Cerebellar nuclear complex (tissue), 1 donor: Measurements from ENCODE around the gene ST3GAL5.
"Not testable (repeated sequence)": the region's sequence is repeated elsewhere in the genome, so short reads cannot be mapped to it uniquely, and the experiment has no call there.

Experiments used
- DNase-seq, 2 experiments: peaks; one replicate each; lab custom pipeline; 2025; lab: John Stamatoyannopoulos, UW

Gene ST3GAL5

DNA sequence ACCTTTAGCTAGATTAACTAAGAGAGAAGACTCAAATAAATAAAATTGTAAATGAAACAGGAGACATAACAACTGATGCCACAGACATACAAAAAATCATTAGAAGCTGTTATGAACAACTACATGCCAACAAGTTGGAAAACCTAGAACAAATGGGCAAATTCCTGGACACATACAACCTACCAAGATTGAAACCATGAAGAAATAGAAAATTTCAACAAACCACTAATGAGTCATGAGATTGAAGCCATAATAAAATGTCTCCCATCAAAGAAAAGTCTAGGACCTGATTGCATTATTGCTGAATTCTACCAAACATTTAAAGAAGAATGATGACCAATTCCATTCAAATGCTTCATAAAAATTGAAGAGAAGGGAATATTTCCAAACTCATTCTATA, 54.3 kb downstream of the ST3GAL5 start:
- DNase-seq, result no peak

DNA sequence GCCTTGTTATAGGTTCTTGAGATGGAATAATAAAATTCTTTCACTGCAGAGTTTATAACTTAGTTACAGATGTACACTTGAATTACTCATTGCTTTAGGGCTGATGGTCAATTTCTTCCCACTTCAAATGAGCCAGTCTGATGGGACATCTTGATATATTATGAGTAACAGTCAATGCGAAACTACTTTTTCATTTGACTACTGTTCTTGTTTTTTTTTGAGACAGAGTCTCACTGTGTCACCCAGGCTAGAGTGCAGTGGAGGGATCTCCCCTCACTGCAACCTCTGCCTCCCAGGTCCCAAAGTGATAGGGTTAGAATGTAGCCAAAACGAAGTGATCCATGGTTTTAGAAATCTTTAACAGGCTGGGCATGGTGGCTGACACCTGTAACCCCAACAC, 57.1 kb downstream of the ST3GAL5 start:
- DNase-seq, result no peak

DNA sequence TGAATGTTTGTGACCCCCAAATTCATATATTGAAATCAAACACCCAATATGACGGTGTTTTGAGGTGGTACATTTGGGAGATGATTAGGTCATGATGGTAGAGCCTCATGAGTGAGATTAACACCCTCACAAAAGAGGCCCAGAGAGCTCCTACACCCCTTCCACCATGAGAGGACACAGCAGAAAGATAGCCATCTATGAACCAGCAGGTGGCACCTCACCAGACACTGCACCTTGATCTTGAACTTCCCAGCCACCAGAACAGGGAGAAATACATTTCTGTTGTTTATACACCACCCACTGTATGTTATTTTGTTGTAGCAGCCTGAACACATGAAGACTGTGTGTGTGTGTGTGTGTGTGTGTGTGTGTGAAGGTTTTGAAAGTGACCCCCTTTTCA, 58.1 kb downstream of the ST3GAL5 start:
- no peak for DNase-seq

DNA sequence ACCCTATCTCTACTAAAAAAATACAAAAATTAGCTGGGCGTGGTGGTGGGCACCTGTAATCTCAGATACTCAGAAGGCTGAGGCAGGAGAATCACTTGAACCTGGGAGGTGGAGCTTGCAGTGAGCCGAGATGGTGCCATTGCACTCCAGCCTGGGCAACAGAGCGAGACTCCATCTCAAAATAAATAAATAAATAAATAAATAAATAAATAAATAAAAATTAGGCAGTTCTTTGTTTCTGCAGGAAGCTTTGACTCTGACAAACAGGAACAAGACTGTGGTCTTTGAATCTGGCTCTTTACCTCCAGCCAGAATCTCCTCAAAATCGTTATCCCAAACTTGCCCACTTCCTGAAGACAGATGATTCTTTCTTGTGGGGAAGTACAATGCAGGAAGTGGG, 59.4 kb downstream of the ST3GAL5 start:
- DNase-seq, result not testable (repeated sequence)

DNA sequence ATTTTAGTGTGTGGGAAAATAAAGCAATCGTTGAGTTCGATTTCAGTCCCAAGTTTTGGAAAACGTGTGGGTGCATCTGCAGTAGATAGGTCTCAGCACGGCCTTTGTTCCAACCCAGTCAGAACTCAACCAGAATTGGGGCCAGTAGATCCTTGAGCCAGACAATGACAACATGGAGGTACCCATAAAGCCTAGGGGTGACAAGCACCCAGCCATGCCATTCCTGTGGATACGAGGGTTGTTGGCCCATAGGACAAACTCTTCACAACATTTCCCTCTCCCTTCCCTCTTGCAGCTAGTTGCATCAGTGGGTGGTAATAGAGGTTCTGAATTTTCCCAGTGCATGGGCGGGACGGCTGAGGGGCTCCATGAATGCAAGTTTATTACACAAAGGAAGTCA, 60.1 kb downstream of the ST3GAL5 start:
- no peak for DNase-seq

DNA sequence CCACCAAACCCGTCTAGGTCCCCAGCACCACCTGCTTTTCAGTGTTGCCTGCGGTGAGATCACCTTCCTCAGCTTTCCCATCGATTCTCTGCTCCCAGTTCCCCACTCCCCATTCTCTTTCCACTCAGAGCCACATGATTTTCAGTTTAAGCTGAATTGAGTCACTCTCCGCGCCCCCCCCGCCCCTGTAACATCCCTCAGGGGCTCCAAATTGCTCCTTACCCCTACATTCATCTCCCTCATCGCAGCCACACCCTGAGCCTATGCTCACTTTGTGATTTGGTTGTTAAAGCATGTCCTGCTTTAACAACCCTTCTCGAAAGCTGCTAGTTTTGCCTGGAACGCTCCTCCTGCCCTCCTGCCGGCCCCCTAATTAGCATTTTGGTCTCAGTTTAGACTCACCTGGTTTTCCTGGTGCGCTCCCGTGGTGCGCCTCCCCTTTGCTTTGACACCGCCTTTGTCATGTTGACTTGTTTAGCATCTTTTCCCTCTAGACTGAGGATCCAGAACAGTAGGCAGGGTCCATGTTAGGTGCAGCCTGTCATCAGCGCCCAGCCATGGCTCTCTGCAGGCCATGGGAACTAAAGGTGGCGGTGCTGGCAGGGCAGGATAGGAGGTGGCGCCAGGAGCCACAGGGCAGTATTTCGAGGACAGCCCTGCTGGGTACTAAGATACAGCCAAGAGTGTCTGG, 60.8 kb downstream of the ST3GAL5 start:
- no peak for DNase-seq

DNA sequence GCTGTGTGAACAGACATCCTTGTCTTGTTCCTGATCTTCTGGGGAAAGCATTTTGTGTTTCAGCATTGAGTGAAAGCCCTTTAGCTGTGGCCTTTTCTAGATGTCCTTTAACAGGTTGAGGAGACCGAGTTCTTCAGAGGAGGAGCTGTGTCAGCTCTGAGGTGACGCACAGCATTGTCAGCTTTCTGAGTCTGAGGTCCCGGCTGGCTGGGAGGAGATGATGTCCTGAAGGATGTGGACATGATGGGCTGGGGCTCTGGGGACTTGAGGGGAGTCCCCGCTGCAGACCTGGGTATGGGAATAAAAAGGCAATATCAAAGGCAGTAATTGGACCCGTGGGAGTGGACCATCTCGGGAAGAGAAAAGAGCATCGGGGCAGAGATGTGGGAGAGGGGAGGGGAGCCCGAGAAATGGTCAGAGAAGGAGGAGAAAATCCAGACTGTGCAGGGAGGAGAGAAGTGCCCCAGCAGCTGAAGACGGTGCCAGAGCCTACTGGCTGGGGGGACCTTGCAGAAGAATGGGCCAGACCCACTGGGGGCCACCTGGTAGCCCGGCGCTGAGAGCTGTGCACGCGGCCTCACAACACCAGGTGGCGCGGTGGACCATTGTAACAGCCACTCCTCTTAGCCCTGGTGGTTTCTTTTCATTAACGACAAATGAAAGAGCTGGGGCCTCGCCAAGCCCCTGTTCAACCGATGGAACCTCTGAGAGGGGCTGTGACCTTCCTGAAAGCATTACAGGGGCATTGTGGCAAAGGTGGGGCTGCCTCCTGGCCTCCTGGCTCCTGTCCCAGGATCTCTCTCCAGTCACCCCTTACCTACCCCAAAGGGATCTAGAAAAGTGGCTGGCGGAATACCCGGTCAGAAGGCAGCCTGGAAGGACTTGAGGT, 61.6 kb downstream of the ST3GAL5 start:
- DNase-seq, result peak in 1 of 2 experiments; percentile 6

DNA sequence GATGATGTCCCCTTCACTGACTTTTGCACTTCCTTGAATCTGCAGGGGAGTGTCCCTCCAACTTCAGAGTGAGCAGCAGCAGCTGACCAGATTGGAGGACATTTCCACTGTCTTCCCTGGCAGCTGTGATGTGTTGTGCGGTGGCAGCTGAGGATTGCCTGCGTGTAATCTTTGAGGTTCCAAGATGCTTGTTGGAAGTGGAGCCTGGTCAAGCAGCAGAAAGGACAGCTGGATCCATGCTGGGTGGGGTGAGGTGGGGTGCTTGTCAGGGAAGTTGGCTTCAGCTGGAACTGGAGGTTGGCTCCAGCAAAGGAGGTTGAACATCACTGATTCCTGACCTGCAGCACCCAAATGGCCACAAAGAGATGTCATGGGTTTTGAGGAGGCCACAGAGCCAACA, 64.8 kb downstream of the ST3GAL5 start:
- no peak for DNase-seq

DNA sequence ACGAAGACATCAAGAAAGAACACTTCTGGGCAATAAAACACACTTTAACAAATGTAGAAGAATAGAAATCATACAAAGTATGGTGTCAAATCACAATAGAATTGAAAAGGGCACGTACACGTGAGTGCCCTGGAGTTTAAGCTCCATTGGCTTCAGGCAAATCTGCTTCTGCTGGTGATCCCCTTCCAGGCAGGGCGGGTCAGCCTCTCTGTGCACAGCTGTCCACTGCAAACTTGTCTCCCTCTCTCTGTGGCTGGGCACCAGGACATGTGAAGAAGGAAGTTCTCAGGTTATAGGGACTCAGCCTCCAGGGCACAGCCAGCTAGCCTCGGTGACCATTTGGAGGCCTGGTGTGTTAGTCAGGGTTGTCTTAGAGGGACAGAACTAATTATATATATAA, 66.0 kb downstream of the ST3GAL5 start:
- no peak for DNase-seq

DNA sequence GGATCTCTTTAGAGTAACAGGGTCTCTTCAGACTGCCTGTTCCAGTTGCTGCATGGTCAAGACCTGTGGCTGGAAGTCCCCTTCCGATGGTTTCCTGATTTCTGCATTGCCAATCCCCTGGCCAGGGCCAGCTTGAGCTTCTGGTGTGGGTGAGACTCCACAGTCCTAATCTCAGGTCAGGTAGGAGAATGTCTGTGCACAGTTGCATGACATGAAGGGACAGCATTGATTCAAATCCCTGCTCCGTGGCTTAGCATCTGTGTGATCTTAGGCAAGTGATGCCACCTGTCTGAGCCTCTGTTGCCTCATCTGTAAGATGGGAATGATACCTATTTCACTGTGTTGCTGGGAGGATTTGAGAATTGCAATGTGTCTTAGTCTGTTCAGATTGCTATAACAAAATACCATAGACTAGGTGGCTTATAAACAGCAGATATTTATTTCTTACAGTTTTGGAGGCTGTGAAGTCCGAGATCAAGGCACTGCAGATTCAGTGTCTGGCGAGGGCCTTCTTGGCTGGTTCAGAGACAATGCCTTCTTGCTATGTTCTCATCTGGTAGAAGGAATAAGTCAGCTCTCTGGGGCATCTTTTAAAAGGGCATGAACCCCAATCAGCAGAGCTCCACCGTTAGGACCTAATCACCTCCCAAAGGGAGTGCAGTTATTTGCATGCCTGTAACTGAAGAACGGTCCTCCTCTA, 68.8 kb downstream of the ST3GAL5 start:
- no peak for DNase-seq

DNA sequence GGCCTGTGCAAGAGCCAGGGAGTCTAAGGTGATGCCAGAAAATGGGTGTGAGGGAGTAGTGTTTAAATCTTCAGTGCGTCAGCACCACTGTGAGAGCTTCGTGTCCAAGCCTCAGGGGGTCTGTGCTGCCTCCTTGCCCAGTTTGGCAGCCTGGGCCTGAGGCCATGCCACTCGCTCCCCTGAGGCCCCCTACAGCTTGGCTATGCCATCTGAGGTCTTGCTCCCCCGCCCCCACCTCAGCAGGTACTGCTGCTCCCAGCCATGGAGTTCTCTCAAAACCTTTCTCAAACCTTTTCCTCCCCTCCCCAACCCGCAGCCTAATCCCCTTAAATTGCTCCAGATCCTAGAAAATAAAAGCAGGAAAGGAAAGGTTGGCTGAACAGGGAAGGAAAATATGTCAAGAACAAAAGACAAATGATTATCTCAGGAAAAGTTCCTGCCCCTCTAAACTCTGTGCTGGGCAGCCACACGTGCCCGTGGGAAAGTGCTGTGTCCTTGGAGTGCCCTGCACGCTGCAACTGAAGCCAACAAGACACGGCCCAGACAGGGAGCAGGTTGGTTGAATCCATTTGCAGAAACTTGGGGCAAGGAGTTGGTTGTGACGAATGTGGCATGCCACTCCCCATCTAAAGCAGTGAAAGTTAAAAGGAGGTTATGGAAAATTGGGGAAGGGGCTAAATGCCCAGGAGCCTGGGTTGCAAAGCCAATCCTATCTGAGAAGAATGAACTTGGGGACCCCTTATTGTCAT, 73.8 kb downstream of the ST3GAL5 start:
- no peak for DNase-seq

DNA sequence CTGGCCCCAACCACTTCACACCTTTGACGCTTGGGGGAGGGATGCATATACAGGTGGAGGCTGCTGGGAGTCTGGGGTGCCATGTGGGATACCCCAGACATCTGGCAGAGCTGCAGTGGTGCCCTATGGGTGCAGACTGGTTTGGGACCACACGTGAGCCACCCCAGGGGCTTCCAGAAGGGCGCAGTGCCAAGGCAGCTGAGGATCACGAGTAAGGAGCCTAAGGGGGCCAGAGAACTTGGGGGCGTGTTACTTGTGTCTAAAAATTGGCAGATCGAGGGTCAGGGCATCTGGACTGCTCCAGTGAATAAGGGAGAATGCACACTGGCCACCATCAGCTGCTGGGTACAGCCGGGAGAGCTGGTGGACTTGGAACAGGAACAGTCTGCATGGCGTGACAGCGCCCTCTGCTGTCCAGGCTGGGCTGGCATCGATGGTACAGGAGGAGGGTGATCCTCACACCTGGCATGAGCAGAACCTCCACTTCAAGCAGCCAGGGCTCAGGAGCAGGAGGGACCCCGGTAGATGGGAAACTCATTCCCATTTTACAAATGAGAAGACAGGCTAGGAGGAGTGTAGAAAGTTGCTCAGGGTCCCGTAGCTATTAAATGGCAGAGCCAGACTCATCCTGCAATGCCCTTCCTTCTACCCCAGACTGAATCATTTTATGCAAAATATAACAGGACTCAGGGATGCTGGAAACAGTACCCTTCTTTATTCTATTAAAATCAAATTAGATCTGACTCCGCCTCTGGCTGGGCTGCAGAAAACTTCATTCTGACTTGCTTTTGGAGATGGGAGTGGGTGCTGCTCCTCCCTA, 74.6 kb downstream of the ST3GAL5 start:
- peak; percentile 62 to 76 for DNase-seq

DNA sequence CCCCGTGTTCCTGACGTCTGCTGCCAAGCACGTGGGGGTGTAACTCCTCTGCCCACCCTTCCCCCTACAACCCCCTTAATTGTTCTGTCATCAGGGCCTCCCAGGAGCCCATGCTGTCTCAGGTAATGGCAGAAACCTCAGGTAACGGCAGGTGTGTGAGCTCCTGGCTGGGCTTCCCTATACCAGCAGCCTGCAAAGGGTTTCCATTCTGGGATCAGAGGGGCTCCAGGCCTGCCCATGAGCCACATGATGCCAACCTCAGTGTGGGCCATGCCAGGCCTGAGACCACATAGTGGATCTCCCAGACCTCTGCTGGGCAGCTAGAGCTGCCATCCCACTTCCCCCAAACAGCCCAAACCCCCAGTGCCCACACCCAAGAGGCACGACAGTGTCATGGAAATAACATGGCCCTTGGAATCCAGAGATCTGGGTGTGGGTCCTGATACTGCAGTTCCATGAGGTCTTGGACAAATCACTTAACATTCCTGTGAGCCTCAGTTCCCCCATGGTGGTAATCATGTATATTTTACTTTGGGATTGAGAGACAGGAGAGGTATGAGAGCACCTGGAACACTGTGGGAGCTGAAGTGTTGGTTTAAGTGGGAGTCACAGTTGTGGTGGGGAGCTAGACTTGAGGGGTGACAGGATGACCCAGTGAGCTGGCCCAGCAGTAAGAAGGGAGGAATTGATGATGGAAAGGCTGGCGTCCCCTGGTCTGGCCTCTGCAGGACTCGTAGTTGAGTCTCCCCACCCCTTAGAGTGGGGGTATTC, 75.4 kb downstream of the ST3GAL5 start:
- no peak for DNase-seq

DNA sequence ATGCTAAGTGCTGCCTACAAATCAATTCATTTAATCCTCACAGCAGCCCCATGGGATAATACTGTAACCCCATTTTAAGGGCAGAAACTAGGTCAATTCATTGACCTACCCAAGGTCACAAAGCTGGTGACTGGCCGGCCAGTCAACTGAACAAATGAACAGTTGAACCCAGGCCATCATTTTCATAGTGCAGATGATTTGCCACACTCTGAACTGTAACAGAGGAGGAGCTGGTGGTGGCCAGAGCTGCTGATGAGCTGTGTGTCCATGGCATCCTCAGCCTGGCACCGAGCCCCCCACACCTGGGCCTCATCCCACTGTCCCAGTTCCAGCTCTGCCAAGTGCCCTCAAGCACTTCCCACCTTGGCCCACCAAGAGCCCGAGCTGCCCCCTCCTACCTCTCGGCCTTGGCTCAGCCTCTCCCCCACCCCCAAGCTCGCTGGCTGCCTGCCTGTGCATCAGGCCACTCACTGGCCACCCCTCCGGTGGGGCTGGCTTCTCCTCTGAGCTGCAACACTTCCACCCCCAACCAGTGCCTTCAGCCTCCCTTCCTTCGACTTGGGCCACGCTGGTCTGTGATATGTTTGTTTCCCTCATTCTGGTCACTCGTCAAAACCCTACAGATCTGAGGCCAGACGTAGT, 76.6 kb downstream of the ST3GAL5 start:
- no peak for DNase-seq

DNA sequence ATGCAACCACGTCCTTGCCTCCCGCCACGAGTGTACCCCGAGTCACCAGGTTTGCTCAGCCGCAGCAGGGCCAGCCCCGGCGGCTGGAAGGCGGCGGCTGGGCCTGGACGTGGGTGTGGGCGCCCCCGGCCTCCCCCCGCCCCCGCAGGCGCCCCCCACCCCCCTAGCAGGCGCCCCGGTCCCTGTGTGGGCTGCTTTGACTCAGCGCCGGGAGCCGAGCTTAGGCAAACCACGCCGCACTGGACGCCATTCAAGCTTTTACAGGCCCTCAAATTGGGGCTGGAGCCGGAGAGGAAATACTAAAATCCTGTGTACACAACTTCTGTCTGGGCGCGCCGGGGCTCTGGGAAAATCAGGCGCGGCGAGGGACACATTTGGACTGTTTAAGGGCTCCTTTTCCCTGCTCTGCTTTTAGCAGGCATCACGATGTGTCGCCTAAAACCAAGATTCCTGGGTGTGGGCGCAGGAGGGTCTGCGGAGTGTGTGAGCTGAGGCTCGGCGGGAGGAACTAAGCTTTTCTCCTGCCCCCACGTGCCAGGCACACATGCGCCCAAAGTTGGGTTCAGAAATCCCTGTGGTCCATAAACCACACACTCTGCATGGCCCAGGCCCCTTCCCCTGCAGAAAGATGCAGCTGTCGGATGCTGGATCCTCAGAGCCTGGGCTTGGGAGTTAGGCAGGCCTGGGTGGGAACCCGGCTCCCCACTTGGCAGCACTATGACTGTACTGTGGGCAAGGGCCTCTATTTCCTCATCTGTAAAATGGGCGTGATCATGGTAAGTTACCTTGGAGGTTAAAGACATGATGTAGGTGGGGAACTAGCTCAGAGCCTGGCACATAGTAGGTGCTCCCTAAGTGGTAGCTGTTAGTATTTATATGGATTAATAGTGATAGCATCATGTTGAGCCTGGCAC, 77.4 kb downstream of the ST3GAL5 start:
- no peak for DNase-seq

DNA sequence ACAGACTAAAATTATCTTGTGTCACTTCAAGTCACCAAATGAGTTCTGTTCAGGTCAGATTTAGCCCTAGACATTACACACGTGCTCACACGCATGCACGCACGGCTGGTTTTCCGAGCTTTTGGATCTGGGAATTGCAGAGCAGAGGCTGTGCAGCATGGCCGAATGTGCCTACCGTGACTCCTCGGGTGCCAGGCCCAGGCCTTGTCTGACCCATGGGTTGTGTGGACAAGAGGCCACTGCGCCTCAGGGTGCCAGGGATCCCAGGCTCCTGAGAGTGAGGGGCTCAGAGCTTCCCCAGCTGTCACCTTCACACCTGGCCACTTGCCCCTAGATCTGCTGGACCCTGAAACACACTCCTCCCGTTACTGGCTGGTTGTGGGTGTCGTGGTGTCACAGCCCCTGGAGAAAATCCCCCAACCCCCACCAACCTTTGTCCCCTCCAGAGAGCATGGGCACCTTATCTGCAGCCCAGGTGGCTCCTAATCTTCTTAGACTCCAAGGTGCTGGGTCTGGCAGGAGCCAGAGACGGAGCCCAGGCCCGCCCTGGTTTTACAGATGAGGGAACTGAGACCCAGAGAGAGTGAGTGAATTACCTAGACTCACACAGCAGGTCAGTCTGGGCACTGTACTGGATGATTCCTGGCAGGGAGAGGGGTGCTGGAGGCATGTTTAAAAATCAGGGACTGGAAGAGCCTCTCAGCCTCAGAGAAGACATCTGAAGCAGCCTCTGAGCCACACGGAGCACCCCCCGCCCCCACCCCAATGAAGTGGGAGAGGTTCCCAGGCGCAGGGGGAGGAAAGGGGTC, 78.2 kb downstream of the ST3GAL5 start:
- no peak for DNase-seq

DNA sequence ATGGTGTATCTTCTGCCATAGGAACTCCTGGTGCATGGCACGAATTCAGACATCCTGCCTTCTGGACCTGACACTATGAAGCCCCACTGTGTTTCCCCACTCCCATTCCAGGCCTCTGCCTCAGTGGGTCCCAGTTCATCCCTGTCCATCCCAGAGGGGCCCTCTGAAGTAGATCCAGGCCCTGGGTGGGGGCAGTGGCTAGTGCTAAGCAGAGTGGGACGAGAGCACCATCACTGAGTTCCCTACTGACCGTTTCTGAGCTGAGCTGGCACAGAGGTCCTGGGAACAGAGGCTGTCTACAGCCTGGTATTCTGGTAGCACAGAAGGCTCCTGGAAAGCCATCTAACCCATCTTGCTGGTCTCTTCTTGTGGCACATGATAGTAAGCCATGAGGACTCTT, 81.0 kb downstream of the ST3GAL5 start:
- DNase-seq, result no peak
